ENCODE results near the gene HMCN2.

The HMCN2 gene

DNA sequence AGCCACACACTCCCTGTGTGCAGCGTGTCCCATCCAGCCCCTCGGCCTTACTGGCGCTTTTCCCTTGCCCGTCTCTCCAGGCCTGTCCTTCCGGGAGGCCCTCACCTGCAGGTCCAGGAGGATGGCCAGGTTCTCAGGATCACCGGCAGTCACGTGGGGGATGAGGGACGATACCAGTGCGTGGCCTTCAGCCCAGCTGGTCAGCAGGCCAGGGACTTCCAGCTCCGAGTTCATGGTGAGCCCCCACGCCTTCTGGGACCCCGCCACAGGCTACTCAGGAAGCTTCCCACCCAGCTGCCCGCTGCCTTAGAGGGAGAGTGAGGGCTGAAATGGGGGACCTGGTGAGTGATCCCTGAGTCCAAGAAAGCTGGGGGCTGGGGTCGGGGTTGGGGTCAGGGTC lies 85.8 kb downstream of the HMCN2 start:
- DNase-seq, result no peak

DNA sequence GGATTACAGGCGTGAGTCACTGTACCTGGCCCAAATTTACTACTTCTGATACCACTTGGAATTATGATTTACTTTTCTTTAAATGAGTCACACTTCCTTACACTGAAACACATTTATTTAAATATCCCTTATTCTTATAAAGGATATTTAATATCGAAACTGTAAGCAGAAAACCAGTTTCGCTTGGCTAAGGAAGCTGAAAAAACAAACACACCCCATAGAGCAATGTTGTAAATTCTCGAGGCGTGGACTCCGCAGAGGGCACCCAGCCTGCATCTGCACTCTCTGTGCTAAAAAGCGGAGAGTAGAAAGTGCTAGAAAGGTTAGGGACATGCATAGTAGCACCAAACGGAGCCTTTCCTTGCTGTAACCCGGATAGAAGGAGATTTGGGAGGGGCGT lies 86.5 kb downstream of the HMCN2 start:
- no peak for DNase-seq

- no peak for DNase-seq
Observed at GRCh38 chr9:130352586-130353285, 87.2 kb downstream of the HMCN2 start.

GRCh38 chr9:130354378-130354777 lies 88.8 kb downstream of the HMCN2 start:
- DNase-seq, result no peak

DNA sequence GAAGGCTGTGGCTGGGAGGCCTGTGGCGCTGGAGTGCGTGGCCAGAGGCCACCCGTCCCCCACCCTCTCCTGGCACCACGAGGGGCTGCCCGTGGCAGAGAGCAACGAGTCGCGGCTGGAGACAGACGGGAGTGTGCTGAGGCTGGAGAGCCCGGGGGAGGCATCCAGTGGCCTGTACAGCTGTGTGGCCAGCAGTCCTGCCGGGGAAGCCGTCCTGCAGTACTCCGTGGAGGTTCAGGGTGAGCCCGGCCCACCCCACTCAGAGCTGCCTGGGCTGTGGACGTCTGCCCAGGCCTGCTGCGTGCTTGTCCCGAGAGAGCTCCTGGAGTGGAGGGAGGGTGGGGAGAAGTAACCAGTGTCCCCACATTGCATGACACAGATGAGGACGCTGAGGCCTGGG lies 89.2 kb downstream of the HMCN2 start:
- DNase-seq, result no peak

- no peak for DNase-seq
Observed at GRCh38 chr9:130356033-130356432, 90.5 kb downstream of the HMCN2 start.

DNA sequence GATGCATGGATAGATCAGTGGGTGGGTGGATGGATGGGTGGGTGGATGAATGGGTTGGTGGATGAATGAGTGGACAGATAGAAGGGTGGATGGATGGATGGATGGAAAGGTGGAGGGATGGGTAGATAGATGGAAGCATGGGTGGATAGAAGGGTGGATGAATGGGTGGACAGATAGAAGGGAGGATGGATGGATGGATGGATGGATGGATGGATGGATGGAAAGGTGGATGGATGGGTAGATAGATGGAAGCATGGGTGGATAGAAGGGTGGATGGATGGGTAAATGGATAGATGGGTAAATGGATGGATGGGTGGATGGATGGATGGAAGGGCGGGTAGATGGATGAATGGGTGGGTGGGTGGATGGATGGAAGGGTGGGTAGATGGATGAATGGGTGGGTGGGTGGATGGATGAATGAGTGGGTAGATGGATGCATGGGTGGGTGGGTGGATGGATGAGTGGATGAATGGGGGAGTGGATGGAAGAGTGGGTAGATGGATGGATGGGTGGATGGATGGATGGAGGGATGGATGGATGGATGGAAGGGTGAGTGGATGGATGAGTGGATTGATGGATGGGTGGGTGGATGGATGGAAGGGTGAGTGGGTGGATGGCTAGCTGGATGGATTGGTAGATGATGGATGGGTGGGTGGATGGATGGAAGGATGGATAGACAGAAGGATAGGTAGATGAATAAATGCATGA lies 91.5 kb downstream of the HMCN2 start:
- no peak for DNase-seq

DNA sequence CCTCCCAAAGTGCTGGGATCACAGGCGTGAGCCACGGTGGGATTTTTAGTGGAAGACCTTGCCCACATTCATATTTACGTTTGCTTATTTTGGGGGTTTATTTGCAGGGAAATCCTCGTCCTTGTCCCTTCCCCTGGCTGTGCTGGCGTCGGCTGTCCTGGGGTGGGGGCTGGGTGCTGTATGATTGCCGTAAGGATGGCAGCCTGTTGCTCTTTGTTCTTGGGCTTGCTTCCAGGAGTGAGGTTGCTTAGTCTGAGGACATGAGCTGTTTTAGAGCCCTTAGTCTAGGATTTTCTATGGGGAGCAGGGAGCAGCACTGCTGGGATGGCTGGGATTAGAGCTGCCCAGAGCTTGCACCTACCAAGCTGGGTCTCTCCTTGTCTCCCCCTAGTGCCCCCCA lies 93.4 kb downstream of the HMCN2 start:
- no peak for DNase-seq

- no peak for DNase-seq
Observed at GRCh38 chr9:130359819-130360218, 94.3 kb downstream of the HMCN2 start.

GRCh38 chr9:130360672-130361071 lies 95.1 kb downstream of the HMCN2 start:
- no peak for DNase-seq

GRCh38 chr9:130361873-130362362 lies 96.4 kb downstream of the HMCN2 start:
- DNase-seq, result no peak

DNA sequence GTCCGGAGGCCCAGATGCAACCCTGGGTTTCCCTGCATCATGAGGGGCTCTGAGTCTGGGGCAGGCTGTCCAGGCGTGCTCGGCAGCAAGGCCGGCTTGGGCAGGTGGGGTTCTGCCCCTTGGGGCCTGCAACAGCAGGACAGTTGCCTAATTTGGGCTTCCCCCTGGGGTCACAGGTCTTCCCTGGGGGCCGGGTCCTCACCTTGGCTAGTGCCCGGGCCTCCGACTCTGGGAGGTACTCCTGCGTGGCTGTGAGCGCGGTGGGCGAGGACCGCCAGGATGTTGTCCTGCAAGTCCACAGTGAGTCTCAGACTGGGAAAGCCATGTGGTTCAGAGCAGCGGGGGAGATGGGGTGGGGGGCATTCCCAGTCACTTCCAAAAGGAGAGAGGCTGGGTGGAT lies 97.1 kb downstream of the HMCN2 start:
- DNase-seq, result no peak

GRCh38 chr9:130363755-130364404 lies 98.3 kb downstream of the HMCN2 start:
- no peak for DNase-seq

DNA sequence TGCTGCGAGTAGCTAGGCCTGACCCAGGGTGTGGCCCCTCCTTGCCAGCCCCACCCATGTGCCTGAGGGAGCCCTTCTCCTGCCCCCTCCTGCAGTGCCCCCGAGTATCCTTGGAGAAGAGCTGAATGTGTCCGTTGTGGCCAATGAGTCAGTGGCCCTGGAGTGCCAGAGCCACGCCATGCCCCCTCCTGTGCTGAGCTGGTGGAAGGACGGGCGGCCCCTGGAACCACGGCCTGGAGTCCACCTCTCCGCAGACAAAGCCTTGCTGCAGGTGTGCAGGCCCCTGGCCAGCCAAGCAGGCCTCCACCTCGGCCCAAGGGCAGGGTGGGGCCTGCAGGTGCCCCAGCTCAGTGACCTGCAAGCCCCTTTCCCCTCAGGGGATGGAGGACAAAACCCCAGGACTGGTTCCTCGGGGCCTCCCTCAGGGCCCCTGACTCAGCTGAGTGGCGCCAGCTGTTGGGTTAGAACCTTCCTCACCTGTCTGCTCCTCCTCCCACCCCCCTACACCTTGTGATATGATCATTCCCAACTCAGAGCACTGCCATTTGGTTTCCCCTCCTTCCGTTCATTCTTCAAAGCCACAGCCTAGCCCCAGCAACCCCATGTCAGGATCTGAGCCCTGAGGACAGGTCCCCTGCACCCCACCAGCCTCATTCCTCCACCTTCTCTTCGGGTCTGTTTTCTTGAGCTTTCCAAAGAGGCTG lies 99.2 kb downstream of the HMCN2 start:
- DNase-seq, result no peak

DNA sequence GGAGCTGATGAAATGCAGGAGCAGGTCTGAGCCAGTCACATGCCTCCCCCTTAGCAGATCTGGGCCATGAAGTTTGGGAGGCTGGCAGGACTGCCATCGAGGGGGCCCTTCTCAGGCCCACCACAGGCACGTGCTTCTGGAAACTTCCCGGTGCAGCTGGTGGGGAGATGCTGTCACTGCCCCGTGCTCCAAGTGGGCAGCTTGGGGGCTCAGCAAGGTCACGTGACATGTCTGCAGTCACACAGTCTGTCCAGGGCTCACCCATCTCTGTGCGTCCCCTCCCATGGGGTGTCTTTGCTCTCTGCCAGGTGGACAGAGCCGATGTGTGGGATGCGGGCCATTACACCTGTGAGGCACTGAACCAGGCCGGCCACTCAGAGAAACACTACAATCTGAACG lies 99.8 kb downstream of the HMCN2 start:
- DNase-seq, result no peak

- DNase-seq, result no peak
Observed at GRCh38 chr9:130366072-130366471, 100.5 kb downstream of the HMCN2 start.

GRCh38 chr9:130366888-130367550 lies 101.5 kb downstream of the HMCN2 start:
- no peak for DNase-seq

DNA sequence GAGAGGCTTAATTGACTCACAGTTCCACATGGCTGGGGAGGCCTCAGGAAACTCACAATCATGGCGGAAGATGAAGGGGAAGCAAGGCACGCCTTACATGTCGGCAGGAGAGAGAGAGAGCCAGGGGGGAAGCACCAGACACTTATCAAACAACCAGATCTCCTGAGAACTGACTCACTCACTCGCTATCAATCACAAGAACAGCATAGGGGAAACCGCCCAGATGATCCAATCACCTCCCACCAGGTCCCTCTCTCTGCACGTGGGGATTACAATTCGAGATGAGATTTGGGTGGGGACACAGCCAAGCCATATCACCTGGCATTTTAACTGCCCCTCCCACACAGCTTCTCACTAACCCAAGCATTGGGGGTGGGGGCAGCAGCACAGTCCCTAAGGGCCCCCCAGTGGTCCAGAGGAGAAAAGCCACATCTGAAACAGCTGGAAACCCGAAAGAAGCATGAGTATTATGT lies 103.1 kb downstream of the HMCN2 start:
- no peak for DNase-seq

GRCh38 chr9:130370226-130370625 lies 104.7 kb downstream of the HMCN2 start:
- no peak for DNase-seq

DNA sequence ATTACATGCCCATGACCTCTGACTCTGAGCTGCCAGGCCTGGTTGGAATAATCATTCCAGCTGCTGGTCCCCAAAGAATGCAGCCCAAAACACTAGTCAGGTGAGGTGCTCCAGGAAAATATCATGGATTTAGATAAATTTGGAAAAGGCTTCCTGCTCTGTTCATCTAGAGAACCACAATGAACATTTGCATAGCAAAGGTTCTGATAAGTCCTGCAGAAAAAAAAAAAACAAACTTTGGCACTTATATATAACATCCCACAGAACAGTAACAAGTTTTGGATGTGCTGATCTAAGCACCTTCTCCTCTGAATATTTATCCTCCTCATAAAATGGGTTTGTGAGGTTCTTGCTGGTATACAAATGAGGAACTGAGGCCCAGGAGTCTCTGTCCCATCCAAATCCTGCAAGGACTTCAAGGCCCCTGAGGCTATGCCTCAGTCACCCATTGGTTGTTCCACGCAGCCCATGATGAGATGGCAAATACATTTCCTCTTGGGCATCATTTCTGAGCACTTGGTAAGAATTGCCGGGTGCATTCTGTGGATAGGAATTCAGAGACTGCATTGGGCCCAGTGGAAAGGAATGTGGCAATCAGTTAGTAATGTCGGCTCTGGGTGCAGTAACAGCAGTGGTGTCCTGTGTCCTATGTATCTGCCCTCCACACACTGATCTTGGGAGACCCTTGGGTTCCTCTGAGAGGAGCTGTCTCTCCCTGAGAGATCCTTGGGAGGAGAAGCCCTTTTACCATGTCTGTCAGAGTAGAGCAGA lies 105.8 kb downstream of the HMCN2 start:
- DNase-seq, result no peak

- DNase-seq, result no peak
Observed at GRCh38 chr9:130372057-130372456, 106.5 kb downstream of the HMCN2 start.

Measured in stimulated activated CD4-positive, alpha-beta T cell treated with anti-CD3 and anti-CD28 coated beads, Interleukin-12 subunit alpha, Interleukin-12 subunit beta, amount 100 ng/mL, for 4 hours (primary cell).